HG03460 (cell line): ENCODE results near the gene CD47.

Experiments
- ATAC-seq: cut with Tn5 transposase; IDR thresholded peaks from one replicate; pipeline ENCODE4 v1.9.1; 2021; ENCODE audit not compliant: unreplicated experiment

CD47 gene

DNA sequence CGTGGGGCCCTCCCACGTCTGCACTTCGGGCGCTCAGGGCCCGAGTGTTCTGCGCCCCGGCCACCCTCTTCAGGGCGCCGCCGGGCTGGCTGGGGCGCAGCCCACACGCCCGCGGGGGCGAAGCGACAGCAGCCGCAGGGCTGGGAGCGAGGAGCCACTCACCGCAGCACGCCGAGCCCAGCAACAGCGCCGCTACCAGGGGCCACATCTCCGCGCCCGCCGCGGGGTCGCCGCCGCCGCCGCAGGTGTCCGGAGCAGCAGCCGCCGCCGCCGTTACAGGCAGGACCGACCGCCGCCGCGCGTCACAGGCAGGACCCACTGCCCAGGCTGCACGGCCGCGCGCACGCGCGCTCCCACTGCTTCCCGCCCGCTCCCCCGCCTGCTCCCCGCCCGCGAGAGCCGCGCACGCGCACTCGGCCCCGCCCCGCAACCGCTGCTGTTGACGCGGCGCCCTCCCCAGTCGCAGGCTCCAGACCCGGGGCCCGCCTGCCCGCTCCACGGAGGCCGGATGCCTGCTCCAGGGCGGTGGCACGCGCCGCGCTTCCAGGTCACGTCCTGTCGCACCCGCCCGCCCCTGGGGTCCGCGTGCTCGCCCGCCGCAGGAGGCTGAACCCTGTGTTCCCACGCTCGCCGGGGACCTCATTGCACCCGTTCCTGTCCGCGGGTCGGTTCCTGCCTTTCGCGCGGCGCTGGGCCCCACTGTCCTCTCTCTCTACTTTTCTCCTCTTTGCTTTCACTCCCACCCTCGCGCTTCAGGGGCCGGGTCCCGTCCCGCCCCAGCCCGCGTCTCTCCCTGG lies at the start of gene CD47:
TSS of gene CD47 (minus strand) at position 331 of the 797 bp plus-strand sequence. CDS start at position 208, 123 bp downstream.
- peak; percentile 63 for ATAC-seq

DNA sequence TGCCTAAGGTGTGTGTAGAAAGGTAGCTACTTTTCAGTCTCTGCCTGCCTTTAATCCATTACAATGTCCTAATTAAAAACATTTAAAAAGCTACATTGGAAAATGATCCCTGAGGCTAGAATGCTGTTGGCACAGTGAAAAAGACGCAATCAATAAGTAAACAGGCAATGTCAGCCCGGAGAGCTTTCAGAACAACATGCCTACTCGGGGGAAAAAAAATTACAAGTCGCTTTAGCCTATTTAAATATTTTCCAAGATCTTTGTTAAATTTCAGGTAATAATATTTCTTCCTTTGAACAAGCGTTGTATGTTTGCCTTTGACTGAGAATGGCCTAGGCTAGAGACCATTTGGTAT lies 46.6 kb upstream of the CD47 start:
- no peak for ATAC-seq

DNA sequence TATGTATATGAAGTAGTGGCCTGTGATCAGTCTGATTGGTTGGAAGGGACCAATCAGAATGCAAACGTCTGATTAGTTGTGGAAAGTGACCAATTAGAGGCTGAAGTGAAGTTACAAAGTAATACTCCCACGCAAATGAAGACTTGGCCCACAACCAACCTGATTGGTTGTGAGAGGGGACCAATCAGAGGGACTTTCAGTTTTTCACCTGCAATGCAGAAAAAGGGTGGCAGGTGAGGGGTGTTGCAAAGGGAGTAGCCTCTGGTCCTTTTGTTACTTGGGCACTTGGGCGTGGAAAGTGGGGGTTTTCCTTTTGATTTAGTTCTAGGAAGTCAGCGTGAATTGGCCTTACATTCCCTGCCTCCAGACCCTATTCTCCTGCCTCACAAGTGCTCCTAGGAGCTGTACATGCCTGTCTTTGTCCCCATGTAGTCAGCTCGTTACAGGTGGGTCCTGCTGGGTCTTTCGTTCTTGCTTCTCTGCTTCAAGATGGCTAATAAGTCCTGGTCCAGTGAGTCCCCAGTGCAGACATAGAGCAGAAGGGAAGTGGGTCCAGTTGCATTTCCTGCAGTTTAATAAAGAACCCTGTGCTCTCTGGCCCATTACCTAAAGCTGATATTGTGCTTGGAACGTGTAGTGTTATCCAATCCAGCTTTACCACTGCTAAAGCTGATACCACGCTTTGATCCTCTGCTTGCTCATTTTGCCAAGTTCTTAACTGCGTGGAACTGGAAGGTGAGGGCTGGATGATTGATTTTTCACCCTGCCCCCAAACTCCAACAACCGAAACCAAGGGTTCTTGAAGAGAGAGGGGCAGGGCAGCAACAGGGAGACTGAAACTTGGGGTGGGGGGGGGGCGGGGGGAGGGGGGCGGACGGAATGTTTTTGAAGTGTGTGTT lies 46.0 kb upstream of the CD47 start:
- ATAC-seq, result no peak

DNA sequence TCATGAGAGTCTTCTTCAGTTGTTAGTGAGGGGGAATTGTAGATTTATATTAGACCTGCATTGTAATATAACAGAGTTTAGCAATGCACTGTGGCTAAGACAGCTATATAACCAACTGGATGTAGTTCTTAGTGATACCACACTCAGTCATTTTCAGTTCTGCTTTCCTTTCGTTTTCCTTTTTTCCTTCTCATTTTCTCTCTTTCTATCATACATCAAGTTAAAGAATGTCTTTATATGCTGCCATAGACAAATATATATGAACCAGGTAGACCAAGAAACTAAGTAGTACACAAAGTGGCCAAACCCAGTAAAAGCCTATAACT lies 43.7 kb upstream of the CD47 start:
- peak; percentile 44 for ATAC-seq

DNA sequence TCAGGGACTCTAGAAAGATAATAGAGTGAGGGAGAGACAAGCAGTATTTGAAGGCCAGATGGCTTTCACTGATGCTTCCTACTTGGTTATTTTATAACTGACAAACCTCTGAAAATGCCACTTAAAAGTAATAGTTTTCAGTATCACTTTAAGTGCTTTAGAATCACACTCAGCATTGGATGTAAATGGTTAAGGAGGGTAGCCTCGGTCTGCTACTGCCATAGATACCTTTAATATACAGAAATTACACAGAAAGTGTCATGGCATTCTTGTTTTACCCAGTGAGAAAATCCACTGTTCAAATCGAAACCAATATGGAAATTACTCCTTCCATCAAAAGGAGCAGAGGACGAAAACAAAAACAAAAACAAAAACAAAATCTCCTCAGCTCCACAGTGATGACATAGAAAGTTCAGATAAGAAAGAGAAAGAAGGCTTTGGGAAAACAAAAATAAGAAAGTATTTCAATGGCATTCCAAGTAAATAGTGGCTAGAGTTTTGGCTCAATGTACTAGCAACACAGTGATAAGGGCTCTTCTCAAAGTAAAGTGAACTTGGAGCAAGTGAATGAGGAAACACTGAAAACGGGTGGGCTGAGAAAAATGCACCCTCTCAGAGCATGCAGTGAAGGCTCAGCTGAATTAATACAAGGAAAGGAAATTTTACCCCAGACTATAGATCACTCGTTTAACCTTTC lies 43.2 kb upstream of the CD47 start:
- peak; percentile 49 for ATAC-seq

DNA sequence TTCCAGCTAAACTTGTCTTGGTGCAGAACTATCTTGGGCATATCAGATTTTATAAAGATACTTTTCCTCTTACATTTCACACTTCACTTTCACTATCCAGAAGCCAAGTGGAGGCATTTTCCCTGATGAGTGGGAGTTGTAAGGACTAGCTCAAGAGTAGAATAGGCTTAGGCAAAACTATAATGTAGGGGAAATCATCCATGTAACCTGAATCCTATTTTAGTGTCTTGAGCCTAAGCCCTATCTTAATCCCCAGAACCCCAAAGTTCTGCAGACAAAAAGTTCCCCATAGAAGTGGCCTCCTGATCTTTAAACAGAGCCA lies 42.2 kb upstream of the CD47 start:
- ATAC-seq, result no peak

DNA sequence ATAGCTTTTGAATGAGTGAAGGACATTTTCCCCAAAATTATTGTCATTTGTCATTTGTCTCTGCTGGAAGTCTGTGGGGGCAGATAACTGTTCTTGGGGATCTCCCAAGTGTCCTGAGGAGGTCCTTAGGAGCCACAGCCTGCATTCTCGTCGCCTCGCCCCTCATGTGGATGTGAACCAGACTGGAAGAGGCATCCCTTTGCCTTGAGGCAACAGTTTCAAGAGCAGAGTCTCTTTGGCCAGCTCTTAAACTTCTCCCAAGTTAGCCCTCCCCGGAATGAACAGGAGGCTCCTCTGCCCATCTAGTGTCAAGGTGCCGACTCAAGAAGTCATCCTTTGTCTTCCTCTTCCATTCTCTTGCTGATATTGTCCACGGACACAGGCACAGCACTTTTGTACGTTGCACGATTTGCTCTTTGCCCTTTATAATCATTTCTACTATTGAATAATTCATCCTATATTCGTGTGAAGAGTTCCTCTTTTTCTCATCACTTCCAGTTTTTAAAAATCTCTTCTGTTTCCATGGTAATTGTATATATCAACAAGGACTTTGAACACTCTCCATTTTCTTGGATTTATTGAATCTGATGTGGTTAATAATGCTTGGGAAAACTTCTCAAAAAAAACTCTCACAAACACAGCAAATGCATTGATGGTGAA lies 40.8 kb upstream of the CD47 start:
- ATAC-seq, result no peak

DNA sequence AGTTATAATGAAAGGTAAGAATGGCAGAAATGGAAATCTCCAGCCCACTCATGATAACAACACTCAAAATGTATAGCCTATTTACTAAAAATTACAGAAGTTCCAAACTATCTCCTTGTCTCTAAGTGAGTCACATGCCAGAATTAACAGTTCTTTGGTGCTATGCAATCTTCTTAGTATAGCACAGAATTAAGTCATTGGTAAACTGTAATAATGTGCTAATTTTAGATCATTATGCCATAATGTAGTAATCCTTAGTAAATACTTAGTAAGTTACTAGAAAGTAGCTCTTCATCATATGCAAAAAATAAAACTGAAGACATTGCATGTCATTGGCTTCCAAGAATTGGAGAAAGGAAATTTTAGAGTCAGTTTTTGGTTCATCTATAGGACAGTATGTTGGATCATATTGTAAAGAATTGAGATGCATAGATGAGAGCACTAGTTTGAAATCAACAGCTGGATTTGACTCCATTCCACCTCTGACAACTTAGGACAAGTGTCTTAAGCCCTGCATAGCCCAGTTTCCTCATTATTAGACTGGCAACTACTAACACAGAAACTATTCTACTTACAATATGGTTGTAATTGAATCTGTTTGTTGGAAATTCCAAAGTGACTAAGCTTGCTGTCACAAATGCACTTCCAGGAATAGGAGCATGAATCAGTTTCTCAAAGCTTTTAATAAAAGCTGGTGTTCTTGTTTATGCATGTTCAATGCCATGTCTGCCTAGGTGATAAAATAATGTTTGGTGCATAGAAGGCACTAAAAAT lies 40.1 kb upstream of the CD47 start:
- no peak for ATAC-seq

DNA sequence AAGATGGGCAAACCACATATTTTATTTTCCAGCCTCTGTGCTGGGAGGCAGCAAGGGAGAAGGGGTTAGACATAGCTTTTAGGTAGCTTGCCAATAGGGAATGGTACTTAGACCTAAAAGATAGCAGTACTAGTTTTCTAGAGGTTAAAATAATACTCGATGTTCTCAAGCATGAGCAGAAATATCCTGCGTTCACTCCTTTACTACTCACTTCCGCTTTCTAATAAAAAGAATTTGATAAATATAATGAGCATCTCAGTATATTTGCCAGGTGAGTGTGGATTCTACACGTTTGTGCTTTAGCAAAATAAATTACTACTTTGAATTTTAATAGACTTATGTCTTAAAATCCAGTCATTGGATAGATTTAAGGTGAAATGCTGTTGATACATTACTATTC lies 39.4 kb upstream of the CD47 start:
- ATAC-seq, result no peak

DNA sequence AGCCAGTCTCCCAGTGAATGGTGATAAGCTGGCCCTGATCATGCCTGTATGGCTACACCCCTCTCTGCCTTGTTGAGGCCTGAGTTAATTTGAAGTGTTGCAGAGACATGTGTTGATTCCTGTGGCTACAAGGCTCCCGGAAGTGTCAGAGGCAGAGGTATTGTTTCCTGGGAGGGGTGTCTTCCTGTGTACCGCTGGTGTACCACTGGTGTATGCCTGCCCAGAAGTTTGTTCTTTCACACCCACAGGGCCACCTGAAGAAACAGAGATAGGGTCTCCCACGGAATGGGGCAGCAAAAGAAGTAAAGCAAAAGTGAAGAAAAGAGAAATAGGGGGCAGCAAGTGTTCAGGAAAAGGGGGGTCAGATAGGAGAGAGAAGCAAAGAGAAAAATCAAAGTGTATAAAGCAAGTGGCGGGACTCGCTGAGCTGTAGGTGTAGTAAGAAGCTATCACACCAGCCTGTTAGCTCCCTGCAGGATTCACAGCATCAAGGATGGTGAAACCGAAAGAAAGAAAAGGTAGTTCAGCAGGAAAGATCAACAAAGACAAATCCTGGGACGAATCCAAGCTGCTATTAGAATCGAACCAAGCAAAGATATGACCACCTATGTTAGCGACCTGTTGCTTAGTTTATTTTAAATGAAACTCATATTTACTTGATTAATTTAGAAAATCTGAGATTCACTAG lies 36.6 kb upstream of the CD47 start:
- ATAC-seq, result no peak

DNA sequence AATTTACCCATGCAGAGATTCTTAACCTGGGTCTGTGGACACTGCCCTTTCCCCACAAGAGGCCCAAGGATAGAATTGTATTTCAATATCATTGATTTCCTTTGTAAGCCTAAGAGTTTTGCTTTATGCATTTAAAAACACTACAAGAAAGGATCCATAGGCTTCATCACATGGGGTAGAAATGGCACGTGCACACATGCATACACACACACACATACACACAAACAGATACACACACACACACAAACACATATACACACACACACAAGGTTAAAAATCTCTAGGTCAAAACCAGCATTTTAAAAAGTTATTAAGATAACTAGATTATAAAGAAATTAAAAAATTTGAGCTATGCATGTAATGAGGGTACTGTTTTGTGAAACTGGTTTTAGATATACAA lies 35.5 kb upstream of the CD47 start:
- no peak for ATAC-seq

DNA sequence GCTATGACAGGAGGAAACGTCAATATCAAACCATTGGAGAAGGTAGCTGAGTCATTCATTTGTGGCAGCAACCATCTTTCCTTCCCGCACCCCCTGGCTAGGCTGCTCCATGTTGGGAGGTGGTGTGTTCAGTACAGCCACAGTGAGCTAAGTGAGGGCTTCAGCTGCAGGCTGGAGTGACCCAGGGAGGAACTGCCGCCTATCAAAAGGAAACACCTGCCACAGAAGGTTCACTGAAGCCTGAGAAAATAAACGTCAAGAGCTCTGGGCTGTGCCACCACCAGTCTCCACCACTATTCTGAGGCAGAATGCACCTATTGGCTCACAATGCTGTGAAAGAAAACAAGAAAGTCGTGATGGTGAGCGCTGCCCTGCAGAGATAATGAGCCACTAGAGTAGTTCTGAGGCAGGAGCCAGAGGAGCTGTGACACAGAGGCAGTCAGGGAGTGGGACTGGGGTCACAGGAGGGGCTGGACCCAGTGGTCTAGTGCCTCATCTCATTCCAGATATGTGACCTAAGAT lies 34.8 kb upstream of the CD47 start:
- ATAC-seq, result peak; percentile 51

DNA sequence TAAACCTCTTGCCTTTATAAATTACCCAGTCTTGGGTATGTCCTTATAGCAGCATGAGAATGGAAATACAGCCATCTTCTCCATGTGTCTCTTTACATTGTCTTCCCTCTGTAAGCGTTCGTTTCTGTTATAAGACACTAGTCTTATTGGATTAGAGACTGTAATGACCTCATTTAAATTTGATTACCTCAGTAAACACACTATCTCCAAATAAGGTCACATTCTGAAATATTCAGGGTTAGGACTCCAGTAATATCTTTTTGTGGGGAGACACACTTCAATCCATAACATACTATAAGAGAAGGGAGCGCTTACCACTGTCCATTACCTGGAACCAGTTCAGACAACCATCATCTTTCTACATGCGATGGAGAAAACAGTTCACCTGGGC lies 34.3 kb upstream of the CD47 start:
- no peak for ATAC-seq

DNA sequence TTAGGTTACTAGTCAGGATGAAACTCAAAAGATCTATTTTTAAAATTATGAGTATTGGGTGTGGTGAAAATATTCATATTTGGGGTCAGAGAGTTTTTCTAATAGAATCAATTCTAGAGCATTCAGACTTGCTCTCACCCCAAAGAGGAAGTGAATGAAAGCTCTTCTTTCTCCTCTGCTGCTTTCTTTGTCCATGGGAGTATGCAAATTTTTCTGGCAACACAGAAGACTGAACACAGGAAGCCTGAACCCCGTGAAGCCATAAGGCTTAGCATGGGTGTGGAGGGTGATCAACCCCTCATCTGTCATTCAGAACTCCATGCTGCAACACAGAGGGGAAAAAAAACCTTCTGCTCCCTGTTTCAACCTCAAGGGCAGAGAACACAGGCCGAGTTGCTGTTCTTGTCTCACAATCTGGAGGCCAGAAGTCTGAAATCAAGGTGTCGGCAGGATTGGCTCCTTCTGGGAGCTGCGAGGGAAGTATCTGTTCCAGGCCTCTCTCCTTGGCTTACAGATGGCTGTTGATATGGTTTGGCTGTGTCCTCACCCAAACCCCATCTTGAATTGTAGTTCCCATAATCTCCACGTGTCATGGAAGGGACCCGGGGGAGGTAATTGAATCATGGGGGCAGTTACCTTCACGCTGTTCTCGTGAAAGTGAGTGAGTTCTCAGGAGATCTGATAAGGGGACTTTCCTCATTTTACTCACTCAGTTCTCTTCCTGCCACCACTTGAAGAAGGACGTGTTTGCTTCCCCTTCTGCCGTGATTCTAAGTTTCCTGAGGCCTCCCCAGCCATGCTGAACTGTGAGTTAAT lies 33.7 kb upstream of the CD47 start:
- ATAC-seq, result peak; percentile 79

DNA sequence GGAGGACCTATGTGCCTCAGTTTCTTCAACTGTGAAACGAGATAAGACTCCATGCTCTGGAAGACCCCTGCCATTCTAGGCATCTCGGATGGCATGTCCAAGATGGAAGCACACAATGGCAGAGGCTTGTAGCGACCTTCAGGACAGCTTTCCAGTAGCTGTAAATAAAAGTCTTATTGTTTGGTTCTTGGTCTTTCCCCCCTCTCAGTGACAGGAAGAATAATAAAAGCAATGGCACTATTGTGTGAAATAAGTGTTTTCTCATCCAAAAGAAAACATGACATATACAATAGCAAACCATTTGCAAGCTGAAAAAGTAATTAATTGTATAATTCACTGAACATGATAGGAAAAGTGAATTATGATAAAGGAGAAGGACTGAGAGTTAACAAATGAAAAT lies 32.5 kb upstream of the CD47 start:
- ATAC-seq, result no peak

DNA sequence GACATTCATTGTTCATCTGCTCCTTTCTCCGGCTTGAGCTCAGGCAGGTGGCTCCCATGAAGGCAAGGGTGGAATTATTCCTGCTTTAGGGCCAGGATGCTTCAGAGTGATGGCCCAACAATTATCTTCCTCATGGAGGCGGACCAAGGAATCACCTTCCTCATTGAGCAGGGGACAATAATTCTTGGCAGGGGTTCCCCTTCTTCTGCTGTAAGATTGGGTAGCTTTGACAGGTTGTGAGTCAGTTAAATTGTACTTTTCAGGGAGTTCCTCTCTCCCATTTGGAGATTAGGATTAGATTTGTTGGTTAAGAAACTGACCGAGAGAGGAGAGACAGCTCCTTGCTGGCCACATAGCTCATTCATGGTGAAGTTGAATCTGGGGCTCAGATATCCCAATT lies 31.4 kb upstream of the CD47 start:
- no peak for ATAC-seq

DNA sequence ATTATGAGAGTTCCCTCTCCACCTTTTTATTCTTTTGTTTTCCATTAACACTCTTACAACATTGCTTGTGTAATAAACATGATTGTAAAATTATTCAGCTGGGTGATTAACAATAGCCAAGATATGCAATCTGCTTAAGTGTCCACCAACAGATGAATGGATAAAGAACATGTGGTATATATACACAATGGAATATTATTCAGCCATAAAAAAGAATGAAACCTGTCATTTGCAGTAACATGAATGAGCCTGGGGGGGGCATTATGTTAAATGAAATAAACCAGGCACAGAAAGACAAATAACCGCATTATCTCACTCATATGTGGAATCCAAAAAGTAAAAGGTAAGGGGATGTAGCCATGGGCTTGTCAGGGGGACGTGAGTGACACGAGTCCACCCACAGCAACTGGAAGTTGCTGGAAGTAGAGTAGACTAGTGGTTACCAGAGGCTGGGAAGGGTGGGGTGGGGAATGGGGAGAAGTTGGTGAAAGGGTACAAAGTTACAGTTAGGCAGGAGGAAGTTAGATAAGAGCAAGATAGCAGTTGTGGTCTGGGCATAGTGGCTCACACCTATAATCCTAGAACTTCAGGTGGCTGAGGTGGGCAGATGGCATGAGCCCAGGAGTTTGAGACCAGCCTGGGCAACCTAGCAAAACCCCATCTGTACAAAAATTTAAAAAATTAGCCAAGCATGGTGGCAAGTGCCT lies 28.7 kb upstream of the CD47 start:
- ATAC-seq, result no peak

DNA sequence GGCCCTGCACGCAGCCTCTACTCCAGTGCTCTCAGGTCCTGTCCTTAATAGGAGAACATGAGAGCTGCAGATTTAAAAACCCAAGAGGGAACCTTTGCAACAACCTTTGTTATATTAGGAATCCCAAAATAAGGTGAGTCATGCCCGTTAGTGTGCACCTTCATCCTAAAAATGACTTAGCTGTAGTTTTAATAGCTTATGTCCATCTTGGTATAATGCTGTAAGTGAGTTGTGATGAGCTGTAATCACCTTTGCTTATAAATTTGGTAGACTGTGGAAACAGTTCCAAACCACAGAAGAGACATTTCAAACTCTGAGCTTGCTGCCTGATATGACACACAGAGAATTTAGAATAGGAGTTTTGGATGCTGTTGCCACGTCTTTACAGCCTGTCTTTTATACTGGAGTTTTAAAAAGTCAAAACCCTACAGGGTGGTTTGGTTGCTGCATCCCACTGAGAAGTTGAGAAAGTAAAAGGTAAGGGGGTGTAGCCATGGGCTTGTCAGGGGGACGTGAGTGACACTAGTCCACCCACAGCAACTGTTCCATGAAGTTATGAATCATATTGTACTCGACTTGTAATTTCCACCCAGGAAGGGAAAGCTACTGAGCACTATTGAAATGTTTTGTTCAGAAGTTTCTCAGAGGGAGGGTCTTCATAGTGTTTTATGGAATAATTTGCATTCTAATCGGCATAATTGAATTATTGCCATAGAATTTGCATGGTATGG lies 27.4 kb upstream of the CD47 start:
- ATAC-seq, result no peak
